NCI-H1694 (cell line): ENCODE results near the gene C1QTNF9B.
"Not testable (repeated sequence)": the region's sequence is repeated elsewhere in the genome, so short reads cannot be mapped to it uniquely, and the experiment has no call there.

Experiments used
- DNase-seq: peaks from one replicate; lab custom pipeline; 2025; lab: John Stamatoyannopoulos, UW

The C1QTNF9B gene

DNA sequence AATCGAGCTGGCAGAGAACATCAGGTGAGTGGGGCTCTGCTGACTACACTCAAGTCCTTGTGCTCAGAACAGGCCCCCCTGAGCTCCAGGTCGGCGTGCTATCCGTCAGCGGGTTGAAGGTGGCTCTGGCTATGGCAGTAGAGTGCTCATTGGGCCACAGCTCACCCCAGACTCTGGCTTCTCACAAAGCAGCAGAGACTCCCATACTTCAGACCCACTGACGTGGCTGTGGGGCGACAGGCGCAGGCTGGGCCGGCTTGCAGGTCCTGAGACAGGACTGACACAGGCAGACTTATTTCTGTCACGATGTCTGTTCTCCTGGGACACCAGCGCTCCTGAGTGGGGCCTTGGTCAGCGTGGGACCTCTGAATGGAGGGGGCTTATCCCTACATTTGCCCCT, 2.6 kb downstream of the C1QTNF9B start:
- DNase-seq: not testable (repeated sequence)

DNA sequence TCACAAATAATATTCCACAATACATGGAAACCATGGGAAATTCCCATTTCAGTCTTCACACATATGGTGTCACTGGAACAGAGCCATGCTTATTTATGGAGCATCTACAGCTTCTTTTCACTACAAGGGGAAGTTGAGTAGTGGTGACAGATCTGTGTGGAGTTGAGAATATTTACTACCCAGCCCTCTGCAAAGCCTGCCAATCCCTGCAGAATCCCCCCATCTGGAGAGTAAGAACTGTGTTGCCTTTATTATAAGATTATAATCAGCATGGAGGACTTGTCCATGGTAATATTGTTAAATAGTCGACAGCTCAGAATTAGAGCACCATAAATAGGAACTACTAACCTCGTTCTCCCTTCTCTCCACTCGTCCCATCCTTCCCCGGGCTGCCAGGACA, 3.5 kb downstream of the C1QTNF9B start:
- DNase-seq: not testable (repeated sequence)

DNA sequence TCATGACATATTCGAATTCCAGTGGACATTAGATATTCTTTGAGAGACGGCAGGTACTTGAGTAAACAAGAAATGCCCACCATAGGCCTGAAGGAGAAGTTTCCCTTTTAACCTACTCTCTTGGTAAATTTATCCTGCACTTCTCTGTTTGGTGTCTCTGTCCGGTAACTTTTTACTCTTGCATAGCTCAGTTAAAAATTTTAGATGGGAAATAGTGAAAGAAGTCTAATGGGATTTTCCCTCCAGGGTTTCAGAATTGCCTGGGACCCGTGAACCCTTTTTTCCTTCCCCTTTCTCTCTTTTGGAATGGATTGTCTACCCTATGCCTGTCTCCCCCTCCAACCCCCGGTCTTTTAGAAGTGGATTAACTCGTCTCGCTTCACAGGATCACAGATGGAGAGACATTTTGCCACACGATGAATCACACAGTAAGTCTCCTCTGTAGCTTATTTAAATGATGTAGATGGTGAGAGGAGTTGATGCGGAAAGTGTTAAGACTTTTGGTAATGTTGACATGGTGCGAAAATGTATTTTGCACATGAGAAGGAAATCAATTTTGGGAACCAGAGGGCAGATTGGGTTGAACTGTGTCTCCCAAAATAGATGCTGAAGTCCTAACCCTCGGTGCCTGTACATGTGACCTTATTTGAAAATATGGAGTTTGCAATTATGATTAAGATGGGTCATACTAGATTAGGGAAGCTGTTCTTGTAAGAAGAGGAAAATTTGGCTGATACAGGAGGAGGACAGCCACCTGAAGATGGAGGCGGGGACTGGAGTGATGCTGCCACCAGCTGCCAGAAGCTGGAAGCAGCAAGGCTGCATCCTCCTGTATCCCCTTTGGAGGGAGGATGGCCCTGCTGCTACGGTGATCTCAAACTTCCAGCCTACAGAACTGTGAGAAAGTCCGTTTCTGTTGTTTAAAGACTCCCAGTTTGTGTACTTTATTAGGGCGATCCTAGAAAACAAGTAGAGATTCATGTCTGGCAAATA, 7.4 kb downstream of the C1QTNF9B start:
- no peak for DNase-seq

DNA sequence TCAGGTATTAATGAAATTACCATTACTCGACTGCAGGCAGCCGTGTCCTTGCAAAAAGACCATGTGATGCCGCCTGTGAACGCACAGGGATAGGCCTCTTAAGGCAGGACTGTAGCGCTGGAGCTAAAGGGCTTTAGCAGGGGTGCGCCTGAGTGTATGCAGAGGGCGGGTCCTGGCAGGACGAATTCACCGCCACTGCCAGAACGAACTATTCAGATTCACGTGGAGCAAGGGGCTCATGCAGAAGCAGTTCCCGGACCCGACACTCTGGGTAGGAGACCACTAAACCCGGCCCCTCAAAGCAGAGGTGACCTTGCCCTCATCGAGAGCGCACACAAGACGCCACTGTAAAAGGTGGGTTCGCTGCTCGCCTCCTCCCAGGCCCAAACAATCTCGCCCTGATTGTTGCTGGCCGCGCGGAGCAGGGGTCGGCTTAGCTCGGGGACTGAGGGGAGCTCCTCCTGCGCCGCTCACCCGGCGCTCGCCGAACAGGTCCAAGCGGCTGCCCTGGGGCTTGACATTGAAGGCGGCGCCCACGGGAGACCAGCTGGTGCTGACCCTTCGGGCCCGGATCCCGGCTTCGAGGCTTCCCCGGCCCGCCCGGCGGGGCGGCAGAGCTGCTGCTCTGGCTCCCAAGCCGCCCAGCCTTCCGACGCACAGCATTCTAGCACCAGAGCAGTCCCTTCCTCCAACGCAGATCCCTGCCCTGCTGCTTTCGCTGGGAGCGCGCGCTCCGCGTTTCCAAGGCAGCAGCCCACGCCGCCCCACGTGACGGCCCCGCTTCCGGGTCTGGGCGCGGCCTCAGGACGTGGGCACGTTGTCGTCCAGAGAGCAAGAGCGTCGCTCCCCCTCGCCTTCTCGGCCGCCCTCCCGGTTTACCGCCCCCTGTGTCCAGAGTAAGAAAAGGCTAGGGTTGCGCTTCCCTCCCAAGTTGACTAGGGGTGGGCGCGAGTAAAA, 8.4 kb downstream of the C1QTNF9B start, which contains the start of gene MIPEP:
Gene MIPEP (minus strand): TSS at position 743 of the 957 bp plus-strand sequence. CDS start 80 bp downstream, at position 663.
- peak; percentile 87 for DNase-seq

DNA sequence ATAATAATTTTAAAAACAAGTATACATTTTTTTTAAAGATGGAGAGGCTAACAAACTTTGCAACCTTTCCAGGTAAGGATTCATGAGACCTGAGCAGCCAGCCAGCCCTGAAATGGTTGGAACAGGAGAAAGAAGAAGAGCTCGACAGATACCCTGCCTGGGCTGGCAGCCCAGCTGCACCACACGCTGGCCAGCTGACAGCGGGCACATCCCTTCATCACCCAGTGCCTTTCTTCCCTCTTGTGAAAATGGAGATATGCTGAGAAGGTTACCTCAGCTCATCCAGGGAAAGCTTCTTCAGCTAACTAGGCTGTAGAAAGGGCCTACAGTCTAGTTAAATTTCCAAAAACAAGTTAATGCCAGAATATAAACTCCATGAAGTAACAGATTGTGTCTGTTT, 12.9 kb downstream of the C1QTNF9B start:
- not testable (repeated sequence) for DNase-seq

DNA sequence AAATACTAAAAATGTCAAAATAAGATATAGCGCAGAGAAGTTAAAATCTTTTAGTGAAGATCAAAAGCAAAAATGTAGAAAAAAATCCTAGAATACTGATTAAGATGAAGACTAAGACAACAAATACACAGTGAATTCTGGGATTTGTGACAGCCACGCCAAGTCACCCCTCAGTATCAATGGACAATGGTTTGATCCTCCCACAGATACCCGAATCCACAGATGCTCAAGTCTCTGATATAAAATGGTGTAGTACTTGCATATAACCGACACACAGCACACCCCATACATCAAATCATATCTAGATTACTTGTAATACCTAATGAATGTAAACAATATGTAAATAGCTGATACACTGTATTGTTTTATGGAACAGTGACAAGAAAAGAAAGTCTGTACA, 14.0 kb downstream of the C1QTNF9B start:
- no peak for DNase-seq

DNA sequence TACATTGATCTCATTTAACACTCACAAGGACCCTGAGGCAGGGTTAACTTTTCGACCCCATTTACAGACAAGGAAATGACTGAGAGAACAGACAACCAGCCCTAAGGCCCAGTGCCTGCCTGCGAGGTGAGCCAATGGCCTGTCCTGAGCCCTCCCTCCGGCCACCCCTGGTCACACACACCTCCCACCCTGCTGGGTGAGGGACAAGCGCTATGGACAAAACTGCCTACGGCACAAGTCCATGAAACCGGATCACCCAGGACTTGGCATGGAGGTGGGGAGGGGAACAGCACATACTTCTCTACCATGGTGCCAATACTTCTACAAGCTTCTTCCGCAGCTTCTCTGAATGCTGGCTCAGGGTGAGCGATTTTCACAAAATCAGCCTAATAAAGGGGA, 15.9 kb downstream of the C1QTNF9B start:
- DNase-seq: not testable (repeated sequence)

DNA sequence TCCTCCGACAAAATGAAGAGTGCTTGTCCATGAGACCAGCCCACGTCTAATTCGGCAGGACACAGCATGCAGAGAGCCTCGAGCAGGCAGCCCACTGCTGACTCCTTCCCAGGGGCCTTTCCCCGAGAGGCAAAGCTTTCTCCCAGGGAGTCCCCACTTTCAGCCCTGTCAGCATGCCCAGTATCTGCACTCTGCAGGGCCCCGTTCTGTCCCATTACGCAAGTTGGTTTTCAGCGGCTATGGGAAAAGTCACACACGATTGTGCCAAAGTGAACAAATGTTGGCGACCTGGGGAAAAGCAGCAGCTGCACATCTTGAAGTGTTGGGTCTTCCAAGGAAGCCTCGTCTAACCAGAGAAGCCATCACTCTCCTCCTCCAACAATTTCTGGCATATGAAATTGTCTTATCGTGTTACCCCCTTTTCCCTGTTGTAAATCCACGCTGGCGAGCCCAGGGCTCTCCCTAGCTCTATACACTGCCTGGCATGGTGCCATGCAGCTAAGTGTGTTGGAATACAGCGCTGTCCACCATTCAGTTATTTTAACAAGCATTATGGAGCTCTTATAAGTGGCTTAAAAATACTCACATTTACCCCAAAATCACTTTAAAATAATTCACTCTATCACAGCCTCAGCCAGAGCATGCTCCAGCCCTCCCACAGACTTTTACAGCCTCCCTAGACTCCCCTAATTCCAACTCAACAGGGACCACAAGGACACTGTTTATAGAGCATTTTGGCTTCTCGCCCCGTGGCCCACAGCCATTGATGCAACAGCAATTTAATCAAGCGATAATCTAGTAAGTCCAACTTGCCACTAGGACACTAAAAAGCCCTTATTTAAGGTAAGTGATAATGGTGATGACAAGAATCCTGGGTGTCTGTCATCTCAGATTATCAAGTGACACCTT, 16.6 kb downstream of the C1QTNF9B start:
- not testable (repeated sequence) for DNase-seq

DNA sequence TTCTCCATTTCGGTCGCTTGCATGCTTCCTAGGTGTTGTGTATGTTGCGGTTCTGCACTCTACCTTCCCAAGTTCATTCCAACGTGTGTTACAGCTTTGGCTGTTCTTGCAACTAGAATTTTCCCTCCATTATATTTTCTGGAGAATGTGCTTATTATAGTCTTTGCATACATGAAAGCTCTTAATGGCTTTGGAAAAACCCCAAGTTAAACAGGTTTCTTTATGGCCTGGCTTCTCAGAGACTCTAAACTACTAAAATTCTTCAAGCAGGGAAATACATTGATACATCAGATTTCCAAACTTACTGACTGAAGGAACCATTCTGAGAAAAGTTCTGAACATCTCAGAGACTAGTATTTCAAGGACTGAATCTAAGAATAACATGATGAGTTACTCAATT, 20.0 kb downstream of the C1QTNF9B start:
- no peak for DNase-seq

DNA sequence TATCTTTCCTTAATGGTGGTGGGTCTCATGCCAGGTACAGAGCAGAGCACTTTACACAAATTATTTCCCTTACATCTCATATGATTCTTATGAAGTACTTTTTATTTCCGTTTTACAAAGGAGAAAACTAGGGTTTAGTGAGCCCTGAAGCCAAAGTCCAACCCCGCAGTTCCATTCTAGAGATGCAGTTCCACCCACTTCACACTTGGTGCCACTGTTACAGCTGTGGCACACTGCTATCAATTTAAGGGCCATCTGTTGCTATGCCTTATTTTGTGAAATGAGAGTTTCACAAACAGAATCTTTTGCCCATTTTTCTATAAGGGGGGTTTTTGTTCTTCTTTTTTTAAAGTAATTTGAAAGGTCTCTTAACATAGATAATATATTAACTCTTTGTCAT, 21.0 kb downstream of the C1QTNF9B start:
- peak; percentile 22 for DNase-seq

DNA sequence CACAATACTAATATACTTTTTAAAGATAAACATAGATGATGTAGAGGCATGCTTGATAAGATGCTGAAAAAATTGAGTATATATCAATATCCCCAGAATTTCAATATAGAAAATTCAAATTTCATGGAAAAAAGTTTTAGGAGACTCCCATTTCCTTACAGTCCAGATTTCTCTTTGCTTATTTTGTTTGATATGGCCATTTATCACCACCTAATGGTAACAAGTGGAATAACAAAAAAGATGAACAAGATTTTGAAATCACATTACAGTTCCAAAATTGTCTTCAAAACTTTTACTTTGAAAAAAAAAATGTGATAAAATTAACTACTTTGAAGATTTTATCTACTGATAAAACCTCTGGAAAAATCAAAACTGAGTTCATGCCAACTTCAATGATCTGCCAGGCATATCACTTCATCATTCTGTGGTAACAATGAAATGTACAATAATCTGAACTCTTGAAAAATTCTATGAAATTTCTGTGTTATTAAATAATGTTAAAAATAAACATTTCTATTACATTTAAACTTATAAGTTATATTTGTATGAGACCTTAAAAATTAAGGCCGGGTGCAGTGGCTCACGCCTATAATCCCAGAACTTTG, 25.6 kb downstream of the C1QTNF9B start:
- no peak for DNase-seq

DNA sequence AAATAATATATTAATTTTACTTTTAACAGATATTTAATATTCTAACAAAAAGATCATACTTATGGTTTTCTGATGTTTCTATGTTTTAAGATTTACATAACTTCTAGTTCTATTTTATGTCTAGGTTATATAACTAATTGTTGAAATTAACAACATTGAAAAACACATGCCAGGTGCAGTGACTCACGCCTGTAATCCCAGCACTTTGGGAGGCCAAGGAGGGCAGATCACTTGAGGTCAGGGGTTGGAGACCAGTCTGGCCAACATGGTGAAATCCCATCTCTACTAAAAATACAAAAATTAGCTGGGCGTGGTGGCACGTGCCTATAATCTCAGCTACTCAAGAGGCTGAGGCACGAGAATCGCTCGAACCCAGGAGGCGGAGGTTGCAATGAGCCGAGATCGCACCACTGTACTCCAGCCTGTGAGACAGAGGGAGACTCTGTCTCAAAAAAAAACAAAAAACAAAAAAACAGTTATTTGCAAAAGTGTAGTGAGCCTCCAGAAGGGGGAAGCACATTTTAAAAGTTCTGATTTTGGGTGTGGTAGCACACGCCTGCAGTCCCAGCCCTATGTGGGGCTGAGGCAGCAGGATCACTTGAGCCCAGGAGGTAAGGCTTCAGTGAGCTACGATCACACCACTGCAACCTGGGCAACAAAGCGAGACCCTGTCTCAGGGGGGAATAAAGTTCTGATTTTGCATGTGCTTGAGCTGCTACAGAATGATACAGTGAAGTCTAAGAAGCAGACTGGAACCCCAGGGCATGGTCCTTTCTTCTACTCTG, 26.8 kb downstream of the C1QTNF9B start:
- no peak for DNase-seq

DNA sequence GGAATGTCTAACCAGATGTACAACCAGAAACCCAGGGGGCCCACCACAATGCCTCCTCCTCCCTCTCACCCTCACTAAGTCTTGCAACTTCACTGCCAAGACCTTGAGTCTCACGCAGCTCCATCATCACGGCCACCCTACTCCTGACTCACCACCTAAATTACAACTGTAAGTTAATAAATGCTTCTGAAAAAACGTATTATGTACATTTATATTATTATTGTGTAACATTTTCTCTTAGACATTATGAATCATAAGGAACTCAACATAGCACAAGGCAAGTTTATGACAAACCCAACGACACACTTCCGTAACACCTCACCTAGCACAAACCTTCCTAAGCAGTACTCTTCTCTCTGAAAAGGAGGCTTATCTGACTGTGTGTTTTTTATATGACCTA, 28.8 kb downstream of the C1QTNF9B start:
- DNase-seq: no peak

DNA sequence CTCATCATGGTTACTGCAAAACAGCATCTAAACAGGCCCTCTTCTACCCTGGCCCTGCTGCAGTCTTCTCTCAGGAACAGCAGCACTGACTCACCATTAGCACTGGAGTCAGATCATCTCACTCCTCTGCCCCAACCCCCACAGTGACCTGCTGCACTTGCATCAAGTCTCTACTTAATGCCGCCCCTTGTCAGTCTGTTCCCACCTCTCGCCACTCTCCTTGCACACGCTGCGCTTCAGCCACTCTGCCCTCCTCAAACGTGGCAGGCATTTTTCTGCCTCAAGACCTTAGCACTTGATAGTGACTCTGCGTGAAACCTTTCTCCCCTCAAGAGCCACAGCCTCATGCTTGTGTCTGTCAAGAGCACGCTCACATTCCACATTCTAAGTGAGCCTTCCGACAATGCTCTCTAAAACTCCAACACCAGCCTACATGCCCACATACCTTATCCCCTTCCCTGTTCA, 30.2 kb downstream of the C1QTNF9B start:
- DNase-seq: no peak

DNA sequence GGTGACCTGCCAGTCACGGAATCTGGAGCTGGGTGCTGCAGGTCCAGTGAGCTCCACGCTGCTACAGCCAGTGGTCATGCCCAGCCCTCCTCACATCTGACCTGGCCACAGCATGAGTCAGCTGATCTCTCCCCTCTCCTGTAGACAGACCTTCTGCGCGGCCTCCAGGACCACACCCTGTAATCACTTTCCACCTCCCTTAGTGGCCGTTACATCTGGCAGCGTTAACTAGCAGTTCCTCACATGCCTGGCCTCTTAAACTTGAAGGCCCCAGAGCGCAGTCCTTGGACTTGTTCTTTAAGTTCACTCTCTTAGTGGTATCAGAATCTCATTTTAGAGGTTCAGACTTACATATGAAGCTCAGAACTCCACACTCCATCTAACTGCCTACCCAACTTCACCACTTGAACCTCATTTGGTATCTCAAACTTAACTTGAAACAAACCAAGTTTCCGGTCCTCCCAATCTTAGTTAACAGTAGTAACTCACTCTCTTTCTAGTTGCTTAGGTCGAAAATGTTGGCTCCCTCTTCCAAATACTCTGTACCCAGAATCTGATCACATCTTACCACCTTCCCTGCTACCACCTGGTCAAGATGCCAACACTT, 30.8 kb downstream of the C1QTNF9B start:
- no peak for DNase-seq

DNA sequence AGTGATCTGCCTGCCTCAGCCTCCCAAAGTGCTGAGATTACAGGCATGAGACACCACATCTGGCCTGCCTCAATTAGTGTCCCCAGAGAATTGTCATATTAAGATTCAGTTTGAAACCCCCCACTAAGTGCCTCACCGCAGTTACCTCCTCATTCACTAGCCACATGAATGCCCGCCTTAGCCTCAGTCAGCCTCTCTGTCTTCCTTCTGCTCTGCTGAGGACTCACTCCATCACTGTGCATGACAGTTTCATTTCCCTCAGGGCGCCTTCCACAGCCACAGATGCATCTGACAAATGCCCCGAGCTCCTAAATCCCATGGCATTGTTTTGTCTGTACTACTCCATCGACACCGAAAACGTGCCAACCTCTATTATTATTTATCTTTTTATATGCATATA, 31.4 kb downstream of the C1QTNF9B start:
- DNase-seq: no peak

DNA sequence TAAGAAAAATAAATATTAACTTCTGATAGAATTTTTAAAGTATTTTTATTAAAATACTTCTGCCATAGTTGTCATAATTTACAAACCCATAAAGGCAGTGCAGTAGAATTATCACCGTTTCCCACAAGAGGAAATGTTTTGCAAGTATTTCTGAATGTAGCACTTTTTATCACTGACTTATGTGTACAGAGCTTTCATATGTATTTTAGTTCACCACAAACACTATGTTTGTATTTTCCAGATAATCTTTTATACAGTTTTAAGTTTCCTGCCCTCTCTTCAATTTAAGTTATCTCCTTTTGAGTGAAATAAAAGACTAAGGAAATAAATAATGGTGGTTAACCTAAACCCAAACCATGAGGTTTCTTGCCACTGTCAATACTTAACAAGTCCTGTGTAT, 32.3 kb downstream of the C1QTNF9B start:
- no peak for DNase-seq

DNA sequence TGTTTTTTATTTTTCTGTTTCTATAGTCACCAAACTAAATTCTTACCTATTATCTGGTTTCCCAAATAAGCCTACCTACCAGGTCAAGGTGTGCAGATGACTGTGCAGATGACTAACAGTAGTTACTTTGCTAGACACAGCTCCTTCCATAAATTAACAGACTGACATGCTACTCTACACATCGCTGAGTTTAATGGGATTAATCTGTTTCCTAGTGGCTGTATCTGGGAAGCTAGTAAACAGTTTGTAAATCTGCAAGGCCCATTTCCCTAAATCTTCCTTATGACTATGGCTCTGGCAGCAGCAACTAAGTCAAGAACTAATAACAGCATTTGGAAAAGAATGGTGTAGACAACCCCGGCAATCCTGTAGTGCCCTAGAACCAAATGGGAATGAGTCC, 36.0 kb downstream of the C1QTNF9B start:
- no peak for DNase-seq

DNA sequence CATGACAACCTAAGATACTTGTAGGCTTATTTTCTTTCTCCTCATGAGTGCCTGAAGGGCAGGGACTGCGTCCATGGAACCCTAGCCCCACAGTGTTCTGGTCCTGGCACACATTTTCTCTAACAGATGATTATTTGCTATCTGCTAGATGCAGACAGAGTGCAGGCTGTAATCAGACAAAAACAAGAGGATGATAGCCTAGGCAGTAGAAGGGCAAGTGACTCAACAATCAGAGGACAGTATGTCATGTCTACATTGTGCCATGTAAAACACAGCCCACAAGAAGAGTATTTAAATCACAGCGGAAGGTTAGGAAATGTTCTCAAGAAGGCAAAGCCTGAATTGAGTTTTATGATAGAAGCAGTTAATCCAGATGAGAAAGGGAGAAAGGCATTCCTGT, 37.4 kb downstream of the C1QTNF9B start:
- DNase-seq: no peak

DNA sequence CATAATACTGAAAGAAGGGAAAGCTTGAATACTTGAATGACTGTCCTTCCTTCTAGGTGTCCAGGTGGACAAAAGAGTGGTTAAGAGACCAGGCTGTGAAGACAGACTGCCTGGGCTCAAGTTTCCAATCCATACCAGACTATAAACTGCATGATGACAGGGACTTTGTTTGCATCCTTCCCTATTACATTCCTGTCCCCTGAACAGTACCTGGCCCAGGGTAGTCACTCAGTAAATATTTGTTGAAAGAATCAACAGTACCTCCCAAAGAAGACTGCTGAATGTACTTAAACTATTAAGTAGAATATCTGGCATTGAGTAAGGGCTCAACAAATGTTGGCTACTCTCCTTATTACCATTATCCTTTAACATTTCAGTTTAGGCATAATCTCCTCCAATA, 37.8 kb downstream of the C1QTNF9B start:
- no peak for DNase-seq
